ENCODE results near the gene TEKTIP1.
A peak's percentile ranks its signal among the peaks of the same experiment; 100 is the strongest.

The TEKTIP1 gene

DNA sequence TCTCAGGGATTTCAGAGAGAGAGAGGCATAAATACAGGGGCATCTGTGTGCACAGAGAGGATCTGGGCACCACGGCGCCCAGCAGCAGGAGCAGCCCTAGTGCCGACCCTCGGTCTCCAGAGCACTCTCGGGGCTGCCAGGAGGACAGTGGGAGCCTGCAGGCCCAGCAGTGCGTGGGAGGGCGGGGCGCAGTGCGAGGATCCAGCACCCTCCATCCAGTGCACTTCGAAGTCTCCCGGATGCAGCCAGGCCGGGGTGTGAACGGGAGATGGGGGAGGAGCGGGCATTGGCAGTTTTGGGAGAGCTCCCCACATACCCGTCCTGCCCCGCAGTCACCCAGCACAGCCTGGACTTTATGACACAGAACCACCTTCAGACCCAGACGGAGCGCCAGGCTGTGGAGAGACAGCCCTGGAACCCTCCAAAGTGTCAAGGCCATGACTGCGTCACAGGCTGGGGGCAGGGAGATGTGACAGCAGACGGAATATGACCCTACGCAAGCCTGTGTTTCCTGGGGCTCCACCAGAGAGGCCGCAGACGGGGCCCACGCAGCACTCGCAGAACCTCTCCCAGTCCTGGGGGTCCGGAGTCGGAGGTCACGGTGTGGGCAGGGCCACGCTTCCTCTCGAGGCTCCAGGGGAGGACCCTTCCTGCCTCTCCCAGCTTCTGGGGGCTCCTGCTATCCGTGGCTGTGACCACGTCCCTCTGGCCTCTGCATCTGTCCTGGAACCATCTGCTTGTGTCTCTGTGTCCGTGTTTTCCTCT is 14.7 kb upstream of the TEKTIP1 start:
- DNase-seq: no peak

- no peak for DNase-seq
Observed at GRCh38 chr19:3524904-3525451, 14.0 kb upstream of the TEKTIP1 start.

- no peak for DNase-seq
Observed at GRCh38 chr19:3526507-3527237, 12.3 kb upstream of the TEKTIP1 start.

GRCh38 chr19:3527238-3527910 is 11.6 kb upstream of the TEKTIP1 start:
- DNase-seq: no peak

- no peak for DNase-seq
Observed at GRCh38 chr19:3528080-3528479, 10.9 kb upstream of the TEKTIP1 start.

GRCh38 chr19:3528539-3529211 is 10.3 kb upstream of the TEKTIP1 start:
- DNase-seq: no peak

DNA sequence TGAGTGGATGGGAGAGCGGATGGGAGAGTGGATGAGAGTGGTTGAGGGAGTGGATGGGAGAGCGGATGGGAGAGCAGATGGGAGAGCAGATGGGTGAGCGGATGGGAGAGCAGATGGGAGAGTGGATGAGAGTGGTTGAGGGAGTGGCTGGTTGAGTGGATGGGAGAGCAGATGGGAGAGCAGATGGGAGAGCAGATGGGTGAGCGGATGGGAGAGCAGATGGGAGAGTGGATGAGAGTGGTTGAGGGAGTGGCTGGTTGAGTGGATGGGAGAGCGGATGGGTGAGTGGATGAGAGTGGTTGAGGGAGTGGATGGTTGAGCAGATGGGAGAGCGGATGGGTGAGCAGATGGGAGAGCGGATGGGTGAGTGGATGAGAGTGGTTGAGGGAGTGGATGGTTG is 9.7 kb upstream of the TEKTIP1 start:
- peak; percentile 49 for DNase-seq

GRCh38 chr19:3530389-3530788 is 8.6 kb upstream of the TEKTIP1 start:
- no peak for DNase-seq

GRCh38 chr19:3531716-3532115 is 7.3 kb upstream of the TEKTIP1 start:
- DNase-seq: no peak

DNA sequence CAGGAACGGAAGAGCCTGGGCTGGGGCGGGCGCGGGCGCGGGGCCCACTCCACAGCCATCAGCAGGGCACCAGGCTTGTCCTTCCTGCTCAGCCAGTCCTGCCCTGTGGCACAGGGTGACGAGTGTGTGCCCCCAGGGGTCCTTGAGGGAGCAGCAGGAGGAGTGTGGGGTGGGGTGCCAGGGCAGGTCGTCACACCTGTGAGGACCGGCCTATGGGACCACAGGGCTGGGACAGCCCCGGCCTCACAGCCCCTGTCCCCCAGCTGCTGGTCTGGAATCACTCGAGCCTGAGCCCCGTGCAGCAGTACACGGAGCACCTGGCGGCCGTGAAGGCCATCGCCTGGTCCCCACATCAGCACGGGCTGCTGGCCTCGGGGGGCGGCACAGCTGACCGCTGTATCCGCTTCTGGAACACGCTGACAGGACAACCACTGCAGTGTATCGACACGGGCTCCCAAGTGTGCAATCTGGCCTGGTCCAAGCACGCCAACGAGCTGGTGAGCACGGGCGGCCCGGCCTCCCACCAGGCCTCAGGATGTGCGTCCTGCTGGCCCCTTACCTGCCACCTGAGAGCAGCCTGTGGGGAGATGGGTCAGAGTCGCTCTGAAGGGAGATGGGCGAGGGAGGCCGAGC is 6.7 kb upstream of the TEKTIP1 start:
- no peak for DNase-seq

GRCh38 chr19:3533033-3533432 is 5.9 kb upstream of the TEKTIP1 start:
- no peak for DNase-seq

DNA sequence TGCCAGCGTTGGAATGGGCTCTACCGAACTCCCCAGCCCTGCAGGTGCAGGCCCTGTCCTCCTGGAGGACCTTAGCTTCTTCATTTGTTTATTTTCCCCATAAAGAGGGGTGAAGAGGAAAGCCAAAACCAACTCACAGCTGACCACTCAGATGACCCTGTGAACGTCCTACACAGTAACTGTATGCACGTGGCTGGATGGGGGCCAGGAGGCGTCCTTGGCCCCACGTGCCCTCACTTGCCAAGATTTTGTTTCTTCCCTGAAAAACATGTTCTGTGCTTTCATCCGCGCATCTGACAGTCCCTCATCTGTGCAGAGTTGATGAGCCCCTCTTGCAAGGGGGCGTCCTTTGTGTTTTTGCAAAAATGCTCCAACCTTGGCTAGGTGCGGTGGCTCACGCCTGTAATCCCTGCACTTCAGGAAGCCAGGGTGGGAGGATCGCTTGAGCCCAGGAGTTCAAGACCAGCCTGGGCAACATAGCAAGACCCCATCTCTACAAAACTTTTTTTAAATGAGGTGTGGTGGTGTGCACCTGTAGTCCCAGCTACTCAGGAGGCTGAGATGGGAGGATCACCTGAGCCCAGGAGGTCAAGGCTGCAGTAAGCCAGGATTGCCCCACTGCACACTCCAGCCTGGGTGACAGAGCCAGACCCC is 5.3 kb upstream of the TEKTIP1 start:
- no peak for DNase-seq

GRCh38 chr19:3534375-3535234 is 4.4 kb upstream of the TEKTIP1 start:
- no peak for DNase-seq

- DNase-seq: no peak
Observed at GRCh38 chr19:3535235-3535535, 3.8 kb upstream of the TEKTIP1 start.

DNA sequence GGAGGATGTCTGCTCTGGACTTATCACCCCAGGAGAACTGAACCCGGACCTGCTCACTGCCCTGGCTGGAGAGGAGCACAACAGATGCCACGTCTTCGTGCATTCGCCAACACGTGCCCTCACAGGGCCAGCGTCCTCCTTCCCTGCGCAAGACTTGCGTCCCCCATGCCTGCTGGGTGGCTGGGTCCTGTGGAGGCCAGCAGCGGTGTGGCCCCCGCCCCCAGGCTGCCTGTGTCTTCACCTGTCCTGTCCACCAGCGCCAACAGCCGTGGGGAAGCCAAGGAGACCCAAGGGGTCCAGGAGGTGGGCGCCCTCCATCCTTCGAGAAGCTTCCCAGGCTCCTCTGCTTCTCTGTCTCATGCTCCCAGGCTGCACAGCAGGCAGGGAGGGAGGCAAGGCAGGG is 3.4 kb upstream of the TEKTIP1 start:
- DNase-seq: no peak

DNA sequence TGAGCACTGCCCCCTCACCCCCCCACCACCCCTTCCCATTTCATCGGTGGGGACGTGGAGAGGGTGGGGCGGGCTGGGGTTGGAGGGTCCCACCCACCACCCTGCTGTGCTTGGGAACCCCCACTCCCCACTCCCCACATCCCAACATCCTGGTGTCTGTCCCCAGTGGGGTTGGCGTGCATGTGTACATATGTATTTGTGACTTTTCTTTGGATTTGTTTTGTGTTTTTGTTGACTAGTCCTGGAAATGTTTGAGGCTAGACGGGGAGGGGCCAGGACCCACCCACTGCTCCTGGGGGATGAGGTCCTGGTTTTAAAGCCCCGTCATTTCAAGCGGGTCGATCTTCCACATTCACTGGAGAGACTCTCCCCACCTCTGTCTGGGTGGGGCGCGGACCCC is 3.0 kb upstream of the TEKTIP1 start:
- DNase-seq: no peak

- no peak for DNase-seq
Observed at GRCh38 chr19:3536429-3537100, 2.4 kb upstream of the TEKTIP1 start.

DNA sequence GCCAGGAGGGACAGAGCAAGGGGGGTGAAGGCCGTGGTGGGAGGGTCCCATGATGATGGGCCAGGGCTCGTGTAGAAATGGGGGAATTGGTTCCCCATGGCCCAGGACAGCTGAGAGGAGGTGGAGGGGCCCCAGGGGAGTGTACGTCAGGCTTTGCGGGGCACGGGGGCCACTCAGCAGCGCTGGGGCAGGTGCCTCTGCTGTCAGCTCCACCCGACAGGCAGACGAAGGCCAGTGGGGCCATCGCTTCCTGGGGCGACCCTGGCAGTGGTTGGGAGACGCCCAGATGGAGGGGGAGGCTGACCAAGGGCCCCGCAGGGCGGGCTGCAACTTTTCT is 1.9 kb upstream of the TEKTIP1 start:
- no peak for DNase-seq

- DNase-seq: no peak
Observed at GRCh38 chr19:3537438-3538240, 1.3 kb upstream of the TEKTIP1 start.

All from NCI-H187 treated with DMSO at 0.1 percent for 48 hours (cell line).